A673 (cell line): Measurements from ENCODE around the gene CMTM2. TPM values are rescaled to one million over a fixed set of nuclear protein-coding genes. Genes with fewer than 3 reads are reported as not detected.

Experiments used
- BruUV-seq: library from RNA; stranded (reverse); fragments of 400-500 nt; replicated peaks from 2 replicates; lab custom pipeline; 2021; lab: Mats Ljungman, UMichigan
- CTCF ChIA-PET: fragments of 300-600 bp; sonication (Branson Sonifier 250); formaldehyde crosslinking; loops from one replicate; lab custom pipeline; 2022; ENCODE audit warnings: antibody characterized with exemption; lab: Charles Lee
- POLR2A ChIA-PET: fragments of 300-600 bp; sonication (Branson Sonifier 250); formaldehyde crosslinking; loops from one replicate; lab custom pipeline; 2022; ENCODE audit warnings: antibody characterized with exemption; ENCODE audit not compliant: low non-redundant PET; lab: Charles Lee
- DNase-seq: peaks from one replicate; pipeline ENCODE4 v3.0.0-alpha.2; 2015; ENCODE audit warnings: low spot score
- H3K27ac ChIP-seq: fragments of 200-600 bp; sonication (generic); 2 replicates; pipeline ENCODE4 v1.5.1; 2016; ENCODE audit warnings: mixed run types, low read depth, mild to moderate bottlenecking, mixed read lengths, antibody characterized with exemption, low read length; ENCODE audit not compliant: poor library complexity, severe bottlenecking
- H3K27me3 ChIP-seq: fragments of 200-600 bp; sonication (generic); replicated peaks from 2 replicates; pipeline ENCODE4 v1.6.1; 2017; ENCODE audit warnings: mixed run types, low read depth, mild to moderate bottlenecking, mixed read lengths, antibody characterized with exemption, low read length; ENCODE audit not compliant: insufficient read depth, poor library complexity
- H3K36me3 ChIP-seq: fragments of 200-600 bp; sonication (generic); 2 replicates; pipeline ENCODE4 v1.6.1; 2016; ENCODE audit warnings: mixed run types, mild to moderate bottlenecking, mixed read lengths, antibody characterized with exemption, low read length; ENCODE audit not compliant: insufficient read depth, poor library complexity, severe bottlenecking
- H3K4me1 ChIP-seq: fragments of 200-600 bp; sonication (generic); 2 replicates; pipeline ENCODE4 v1.6.1; 2017; ENCODE audit warnings: mixed run types, mild to moderate bottlenecking, mixed read lengths, antibody characterized with exemption, low read length; ENCODE audit not compliant: insufficient read depth, poor library complexity, severe bottlenecking
- H3K4me3 ChIP-seq: fragments of 200-600 bp; sonication (generic); 2 replicates; pipeline ENCODE4 v1.5.1; 2016; ENCODE audit warnings: low read depth, mixed run types, mild to moderate bottlenecking, mixed read lengths, low read length; ENCODE audit not compliant: poor library complexity, severe bottlenecking
- H3K9me3 ChIP-seq: fragments of 200-600 bp; sonication (generic); 2 replicates; pipeline ENCODE4 v1.6.1; 2016; ENCODE audit warnings: mixed run types, low read depth, mild to moderate bottlenecking, mixed read lengths, antibody characterized with exemption, low read length; ENCODE audit not compliant: poor library complexity, severe bottlenecking
- EZH2 ChIP-seq: fragments of 200-600 bp; sonication (generic); IDR thresholded peaks from 2 replicates; pipeline ENCODE4 v1.6.1; 2017; ENCODE audit warnings: borderline replicate concordance, low read depth, mild to moderate bottlenecking, mixed read lengths, antibody characterized with exemption, low read length; ENCODE audit not compliant: poor library complexity, severe bottlenecking
- intact Hi-C: fragments of 100-400 bp; cut with micrococcal nuclease; formaldehyde crosslinking; loops from one replicate; pipeline ENCODE4 v1.10.0; 2022; ENCODE audit not compliant: unreplicated experiment
- total RNA-seq: library from RNA; stranded (reverse); gene quantifications from 2 replicates; pipeline ENCODE4 v1.2.3, GENCODE V29; 2021
- TF ChIP-seq, protein P1 (sequence below): fragments of 300-800, 200-600 bp; sonication (generic); conservative IDR thresholded peaks from 2 replicates; pipeline ENCODE4 v1.5.1; 2017; ENCODE audit warnings: low read depth, mild to moderate bottlenecking, antibody characterized with exemption, low read length, moderate library complexity, mixed read lengths

CMTM2 gene
- total RNA-seq, 1 experiment from 2014 or later = not detected

DNA sequence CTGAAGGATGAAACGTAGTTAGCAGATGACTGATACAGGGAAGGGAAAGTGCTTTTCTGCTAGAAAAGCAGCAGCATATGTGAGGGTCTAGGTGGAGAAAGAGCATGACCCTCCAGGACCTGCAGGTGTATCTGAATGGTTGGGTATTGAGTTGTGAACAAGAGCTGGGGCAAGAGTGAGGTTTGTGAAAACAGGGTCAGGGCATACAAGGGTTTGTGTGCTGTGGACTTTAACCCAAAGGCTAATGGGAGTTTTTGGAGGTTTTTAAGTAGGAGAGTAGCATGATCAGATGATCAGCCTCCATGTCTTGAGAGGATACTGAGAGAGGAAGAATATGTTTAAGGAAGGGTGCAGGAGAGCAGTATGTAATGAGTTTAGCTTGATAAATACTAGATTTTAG, 19.2 kb upstream of the CMTM2 start:
- Histone ChIP-seq H3K4me1 (no peaks in the 10 kb centered on the region), H3K27ac (no peak overlapping the region), H3K9me3 (no peaks in the 10 kb centered on the region), H3K4me3 (no peak overlapping the region), H3K27me3 (no peaks in the 10 kb centered on the region), H3K36me3 (peaks cover 11% of the 10 kb centered on the region)
- no TSS peak for BruUV-seq
- DNase-seq = no peak
- ChIA-PET CTCF (no interaction called here), POLR2A (no interaction called here)
- intact Hi-C loops = no loop called here
- TF ChIP-seq, protein P1, sequence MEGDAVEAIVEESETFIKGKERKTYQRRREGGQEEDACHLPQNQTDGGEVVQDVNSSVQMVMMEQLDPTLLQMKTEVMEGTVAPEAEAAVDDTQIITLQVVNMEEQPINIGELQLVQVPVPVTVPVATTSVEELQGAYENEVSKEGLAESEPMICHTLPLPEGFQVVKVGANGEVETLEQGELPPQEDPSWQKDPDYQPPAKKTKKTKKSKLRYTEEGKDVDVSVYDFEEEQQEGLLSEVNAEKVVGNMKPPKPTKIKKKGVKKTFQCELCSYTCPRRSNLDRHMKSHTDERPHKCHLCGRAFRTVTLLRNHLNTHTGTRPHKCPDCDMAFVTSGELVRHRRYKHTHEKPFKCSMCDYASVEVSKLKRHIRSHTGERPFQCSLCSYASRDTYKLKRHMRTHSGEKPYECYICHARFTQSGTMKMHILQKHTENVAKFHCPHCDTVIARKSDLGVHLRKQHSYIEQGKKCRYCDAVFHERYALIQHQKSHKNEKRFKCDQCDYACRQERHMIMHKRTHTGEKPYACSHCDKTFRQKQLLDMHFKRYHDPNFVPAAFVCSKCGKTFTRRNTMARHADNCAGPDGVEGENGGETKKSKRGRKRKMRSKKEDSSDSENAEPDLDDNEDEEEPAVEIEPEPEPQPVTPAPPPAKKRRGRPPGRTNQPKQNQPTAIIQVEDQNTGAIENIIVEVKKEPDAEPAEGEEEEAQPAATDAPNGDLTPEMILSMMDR = no peak
- TF ChIP-seq EZH2 = no peak

DNA sequence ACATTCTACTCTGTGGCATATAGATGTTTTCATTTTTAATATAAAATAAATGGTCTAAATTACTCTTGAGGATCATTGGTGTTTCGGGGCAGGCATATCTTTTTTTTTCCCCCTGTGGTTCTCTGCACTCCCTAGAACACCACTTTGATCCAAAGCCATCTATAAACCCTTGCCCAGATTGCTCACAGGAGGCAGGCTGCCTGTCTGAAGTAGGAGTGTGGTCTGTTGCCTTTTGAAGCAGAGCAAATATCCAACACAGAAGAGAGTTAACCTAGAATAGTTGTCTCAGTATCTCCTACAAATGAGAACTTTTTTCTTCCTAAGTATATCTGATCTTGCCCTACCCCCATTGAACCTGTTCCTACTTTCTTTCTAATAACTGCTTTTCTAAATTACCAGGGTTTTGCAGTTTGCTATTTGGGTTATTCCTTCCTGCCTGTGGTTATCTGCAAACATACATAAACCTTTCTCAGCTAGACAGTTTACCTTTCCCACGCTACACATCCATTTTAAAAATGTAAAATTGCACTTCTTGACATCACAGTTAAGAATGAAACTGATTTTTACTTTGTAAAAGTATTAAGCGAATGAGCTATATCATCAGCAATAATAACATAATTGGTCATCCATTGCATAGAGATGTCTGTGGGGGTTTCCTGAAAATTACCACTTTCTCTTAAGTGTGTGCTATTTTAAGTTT, 17.7 kb upstream of the CMTM2 start:
- H3K27ac ChIP-seq = no peak overlapping the region
- intact Hi-C loops = no loop called here
- TF ChIP-seq, protein P1 = no peak
- TF ChIP-seq EZH2 = no peak
- ChIA-PET POLR2A (no interaction called here), CTCF (no interaction called here)
- BruUV-seq = no TSS peak
- no peak overlapping the region for H3K4me3 ChIP-seq
- DNase-seq = no peak
- H3K36me3 ChIP-seq = peaks cover 11% of the 10 kb centered on the region
- H3K4me1 ChIP-seq = no peaks in the 10 kb centered on the region
- H3K27me3 ChIP-seq = no peaks in the 10 kb centered on the region
- no peaks in the 10 kb centered on the region for H3K9me3 ChIP-seq

DNA sequence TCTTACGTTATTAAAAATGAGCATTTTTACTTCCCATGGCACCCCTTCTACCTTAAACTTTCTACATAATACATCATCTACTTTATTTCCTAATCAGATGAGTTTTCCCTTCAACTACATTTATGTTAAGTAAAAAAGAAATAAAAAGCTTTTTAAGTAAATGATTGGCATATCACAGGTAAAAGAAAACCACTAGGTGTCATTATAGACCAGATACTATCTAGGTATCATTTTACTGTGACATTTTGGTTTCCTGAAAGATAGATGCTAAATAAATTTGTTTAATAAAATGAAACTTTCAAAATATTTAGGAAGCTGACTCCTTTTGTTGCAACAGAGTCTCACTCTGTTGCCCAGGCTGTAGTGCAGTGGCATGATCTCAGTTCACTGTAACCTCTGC, 16.9 kb upstream of the CMTM2 start:
- Histone ChIP-seq H3K27ac (no peak overlapping the region), H3K36me3 (peaks cover 13% of the 10 kb centered on the region), H3K27me3 (no peaks in the 10 kb centered on the region), H3K4me1 (no peaks in the 10 kb centered on the region), H3K4me3 (no peak overlapping the region), H3K9me3 (no peaks in the 10 kb centered on the region)
- ChIA-PET POLR2A (no interaction called here), CTCF (interaction anchor here (0.6 kb wide), 1 partner anchor 763 kb away, joined by 4 read pairs; no protein-coding TSS in a partner anchor)
- DNase-seq = no peak
- no peak for TF ChIP-seq EZH2
- TF ChIP-seq, protein P1 = no peak; the same call in 1 of the 2 replicates
- intact Hi-C loops = no loop called here
- BruUV-seq = no TSS peak
